ENCODE data around the gene SFXN3. TPM values are rescaled to one million over a fixed set of nuclear protein-coding genes. Genes with fewer than 3 reads are reported as not detected.

SFXN3 gene
- total RNA-seq, 1 experiment from 2014 or later = 52.4 TPM

DNA sequence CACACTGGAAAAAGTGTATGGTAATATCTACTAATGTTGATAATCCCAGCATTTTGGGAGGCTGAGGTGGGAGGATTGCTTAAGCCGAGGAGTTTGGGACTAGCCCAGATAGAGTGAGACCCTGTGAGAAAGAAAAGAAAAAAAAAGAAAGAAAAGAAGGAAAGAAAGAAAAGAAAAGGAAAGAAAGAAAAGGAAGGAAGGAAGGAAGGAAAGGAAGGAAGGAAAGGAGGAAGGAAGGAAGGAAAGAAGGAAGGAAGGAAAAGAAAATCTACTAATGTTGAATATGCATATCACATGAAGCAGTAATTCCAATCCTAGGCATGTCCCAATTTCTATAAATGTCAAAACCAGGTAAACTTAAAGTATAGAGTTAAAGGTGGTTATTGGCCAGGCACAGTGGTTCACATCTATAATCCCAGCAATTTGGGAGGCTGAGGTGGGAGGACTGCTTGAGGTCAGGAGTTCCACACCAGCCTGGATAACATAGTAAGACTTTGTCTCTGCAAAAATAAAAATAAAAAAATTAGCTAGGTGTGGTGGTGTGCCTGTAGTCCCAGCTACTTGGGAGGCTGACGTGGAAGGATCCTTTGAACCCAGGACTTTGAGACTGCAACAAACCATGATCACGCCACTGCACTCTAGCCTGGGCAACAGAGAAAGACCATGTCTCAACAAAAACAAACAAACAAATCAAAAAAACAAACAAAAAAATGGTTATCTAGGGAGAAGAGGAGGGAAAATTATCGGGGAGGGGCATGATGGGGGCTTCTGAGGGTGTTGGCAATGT is 25.5 kb downstream of the SFXN3 start:
- Histone ChIP-seq H3K9me3 (replicated peaks) (no peaks in the 10 kb centered on the region), H3K4me3 (no peak overlapping the region), H3K27ac (no peak overlapping the region), H3K36me3 (no peaks in the 10 kb centered on the region; the same call in 1 of the 2 replicates), H3K4me1 (replicated peaks) (peaks cover 25% of the 10 kb centered on the region), H3K27me3 (replicated peaks) (no peaks in the 10 kb centered on the region)
- DNase-seq (ENCODE audit: low read depth in 1 of 2, low spot score in 2 of 2) = no peak

DNA sequence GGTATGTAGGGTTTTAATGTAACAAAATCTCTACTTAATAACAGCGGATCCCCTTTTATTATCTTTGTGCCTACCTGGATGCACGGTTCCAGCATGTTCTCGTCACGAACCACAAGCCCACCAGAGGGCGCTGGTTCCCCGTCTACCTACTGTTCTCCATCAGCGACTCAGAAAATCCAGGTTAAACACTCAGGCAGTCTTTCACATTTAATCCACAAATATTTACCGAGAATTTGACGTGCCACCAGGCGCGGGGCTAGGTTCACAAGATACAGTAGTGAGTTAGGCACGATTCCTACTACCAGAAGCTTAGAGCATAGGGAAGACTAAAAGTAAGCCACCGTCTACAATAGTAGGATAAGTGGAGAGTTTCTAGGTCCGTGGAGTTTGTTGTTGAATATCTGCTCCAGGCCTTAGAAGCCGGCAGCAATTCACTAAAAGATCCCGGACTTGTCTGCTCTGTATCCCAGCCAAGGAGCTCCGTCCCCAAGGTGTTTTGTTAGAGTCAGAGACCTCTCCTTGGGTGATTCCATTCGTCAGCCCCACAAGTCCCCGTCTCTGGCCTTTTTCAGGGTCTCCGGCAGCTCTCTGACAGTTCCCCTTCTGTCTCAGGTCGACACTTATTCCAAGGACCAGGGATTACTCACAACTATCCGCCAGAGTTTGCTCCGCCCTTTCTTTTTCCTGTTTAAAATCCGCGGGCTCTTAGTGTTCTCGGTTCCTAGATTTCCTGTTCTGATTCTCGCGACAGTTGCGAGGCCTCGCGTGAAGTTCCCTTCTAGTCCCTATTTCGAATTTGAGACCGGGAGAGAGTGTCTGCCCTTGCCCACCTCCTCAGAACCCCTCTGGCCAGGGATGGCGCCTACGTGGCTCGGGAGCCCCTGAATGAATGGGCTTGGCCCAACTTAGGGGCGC is 29.3 kb downstream of the SFXN3 start:
- Histone ChIP-seq H3K27me3 (replicated peaks) (no peaks in the 10 kb centered on the region), H3K4me1 (replicated peaks) (peaks cover 25% of the 10 kb centered on the region), H3K9me3 (replicated peaks) (no peaks in the 10 kb centered on the region), H3K36me3 (no peaks in the 10 kb centered on the region; the same call in 1 of the 2 replicates), H3K4me3 (peak overlapping the region; percentile 80), H3K27ac (peak overlapping the region; percentile 97)
- DNase-seq (ENCODE audit: low read depth in 1 of 2, low spot score in 2 of 2) = peak; percentile 95 to 99

DNA sequence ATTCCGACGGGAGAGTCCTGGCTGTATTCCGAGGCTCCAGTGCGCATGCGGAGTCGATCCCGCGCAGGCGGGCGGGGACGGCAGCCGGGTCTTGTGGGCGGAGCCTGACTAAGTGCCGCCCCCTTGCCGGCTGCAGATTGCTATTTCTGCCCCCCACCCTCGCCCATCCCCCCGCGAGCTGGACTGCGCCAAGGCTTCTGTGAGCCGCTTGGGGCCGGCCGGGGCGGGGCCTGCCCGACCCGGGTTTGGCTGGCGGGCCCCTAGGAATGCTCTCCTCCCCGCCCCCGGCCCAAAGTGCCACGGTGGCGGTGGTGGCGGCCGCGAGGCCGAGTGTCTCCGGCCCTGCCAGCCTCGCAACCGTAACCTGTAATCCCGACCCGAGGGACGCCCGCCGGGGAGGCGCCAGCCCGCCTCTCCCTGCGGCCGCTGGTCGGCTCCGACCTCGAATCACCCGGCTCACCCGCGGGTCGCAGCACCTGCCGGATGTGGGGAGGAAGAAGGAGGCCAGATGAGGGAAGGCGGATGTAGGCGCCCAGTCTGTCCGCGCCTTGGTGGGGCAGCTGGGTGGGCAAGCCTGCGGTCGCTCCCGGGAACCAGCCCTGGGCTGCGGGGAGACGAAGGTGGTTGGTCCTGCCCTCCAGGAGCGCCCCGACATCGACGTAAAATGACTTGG is 30.1 kb downstream of the SFXN3 start:
- peak overlapping the region; percentile 97 for H3K27ac ChIP-seq
- peak; percentile 99 for DNase-seq (ENCODE audit: low read depth in 1 of 2, low spot score in 2 of 2)
- H3K4me1 ChIP-seq (replicated peaks) = peaks cover 33% of the 10 kb centered on the region
- no peaks in the 10 kb centered on the region for H3K9me3 ChIP-seq (replicated peaks)
- no peaks in the 10 kb centered on the region for H3K27me3 ChIP-seq (replicated peaks)
- no peaks in the 10 kb centered on the region; the same call in 1 of the 2 replicates for H3K36me3 ChIP-seq
- peak overlapping the region; percentile 80 for H3K4me3 ChIP-seq

DNA sequence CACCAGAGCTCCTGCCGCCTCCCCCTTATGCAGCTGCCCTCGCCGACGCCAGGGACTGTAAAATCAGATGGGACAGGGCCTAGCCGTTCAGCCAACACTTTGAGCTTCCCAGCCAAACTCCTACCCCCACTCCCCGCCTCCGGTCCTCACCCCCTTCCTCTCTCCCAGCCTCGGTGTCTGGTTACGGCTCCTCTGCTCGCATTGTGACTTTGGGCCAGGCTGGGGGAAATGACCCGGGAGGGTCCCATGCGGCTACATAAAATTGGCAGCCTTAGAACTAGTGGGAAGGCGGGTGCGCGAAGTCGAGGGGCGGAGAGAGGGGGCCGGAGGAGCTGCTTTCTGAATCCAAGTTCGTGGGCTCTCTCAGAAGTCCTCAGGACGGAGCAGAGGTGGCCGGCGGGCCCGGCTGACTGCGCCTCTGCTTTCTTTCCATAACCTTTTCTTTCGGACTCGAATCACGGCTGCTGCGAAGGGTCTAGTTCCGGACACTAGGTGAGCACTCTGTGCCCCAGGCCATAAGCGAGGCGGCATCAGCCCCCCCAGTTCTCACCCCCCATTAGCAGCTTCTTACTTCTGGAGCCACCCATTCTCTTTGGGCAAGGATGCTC is 30.7 kb downstream of the SFXN3 start, which contains the start of gene KAZALD1:
KAZALD1 (plus strand) TSS at position 366 of the 608 bp plus-strand sequence. CDS start 604 bp downstream, outside the sequence.
- H3K27me3 ChIP-seq (replicated peaks) = no peaks in the 10 kb centered on the region
- peaks cover 40% of the 10 kb centered on the region for H3K4me1 ChIP-seq (replicated peaks)
- H3K36me3 ChIP-seq = no peaks in the 10 kb centered on the region; the same call in 1 of the 2 replicates
- no peak for DNase-seq (ENCODE audit: low read depth in 1 of 2, low spot score in 2 of 2)
- H3K9me3 ChIP-seq (replicated peaks) = no peaks in the 10 kb centered on the region
- peak within 1 kb of the TSS; percentile 97 for H3K27ac ChIP-seq
- H3K4me3 ChIP-seq = peak within 1 kb of the TSS; percentile 80

DNA sequence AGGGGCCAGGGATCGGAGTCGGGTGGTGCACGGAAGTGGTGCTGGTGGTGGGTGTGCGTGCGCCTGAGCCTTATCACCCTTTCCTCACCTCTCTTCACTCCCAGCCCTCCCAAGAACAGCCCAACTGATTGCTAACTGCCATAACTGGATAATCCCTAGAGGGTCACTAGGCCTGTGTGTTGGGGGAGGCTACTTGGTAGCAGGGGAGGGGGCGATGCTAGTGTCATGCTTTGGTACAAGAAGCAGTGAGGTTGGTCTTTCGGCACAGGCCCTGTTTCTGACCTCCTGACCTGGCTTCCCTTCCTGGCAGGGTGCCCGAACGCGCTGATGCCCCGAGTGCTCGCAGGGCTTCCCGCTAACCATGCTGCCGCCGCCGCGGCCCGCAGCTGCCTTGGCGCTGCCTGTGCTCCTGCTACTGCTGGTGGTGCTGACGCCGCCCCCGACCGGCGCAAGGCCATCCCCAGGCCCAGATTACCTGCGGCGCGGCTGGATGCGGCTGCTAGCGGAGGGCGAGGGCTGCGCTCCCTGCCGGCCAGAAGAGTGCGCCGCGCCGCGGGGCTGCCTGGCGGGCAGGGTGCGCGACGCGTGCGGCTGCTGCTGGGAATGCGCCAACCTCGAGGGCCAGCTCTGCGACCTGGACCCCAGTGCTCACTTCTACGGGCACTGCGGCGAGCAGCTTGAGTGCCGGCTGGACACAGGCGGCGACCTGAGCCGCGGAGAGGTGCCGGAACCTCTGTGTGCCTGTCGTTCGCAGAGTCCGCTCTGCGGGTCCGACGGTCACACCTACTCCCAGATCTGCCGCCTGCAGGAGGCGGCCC is 31.4 kb downstream of the SFXN3 start:
- Histone ChIP-seq H3K9me3 (replicated peaks) (no peaks in the 10 kb centered on the region), H3K27me3 (replicated peaks) (no peaks in the 10 kb centered on the region), H3K4me1 (replicated peaks) (peaks cover 44% of the 10 kb centered on the region), H3K4me3 (no peak overlapping the region; the same call in 1 of the 2 replicates), H3K27ac (no peak overlapping the region), H3K36me3 (no peaks in the 10 kb centered on the region; the same call in 1 of the 2 replicates)
- no peak for DNase-seq (ENCODE audit: low read depth in 1 of 2, low spot score in 2 of 2)

DNA sequence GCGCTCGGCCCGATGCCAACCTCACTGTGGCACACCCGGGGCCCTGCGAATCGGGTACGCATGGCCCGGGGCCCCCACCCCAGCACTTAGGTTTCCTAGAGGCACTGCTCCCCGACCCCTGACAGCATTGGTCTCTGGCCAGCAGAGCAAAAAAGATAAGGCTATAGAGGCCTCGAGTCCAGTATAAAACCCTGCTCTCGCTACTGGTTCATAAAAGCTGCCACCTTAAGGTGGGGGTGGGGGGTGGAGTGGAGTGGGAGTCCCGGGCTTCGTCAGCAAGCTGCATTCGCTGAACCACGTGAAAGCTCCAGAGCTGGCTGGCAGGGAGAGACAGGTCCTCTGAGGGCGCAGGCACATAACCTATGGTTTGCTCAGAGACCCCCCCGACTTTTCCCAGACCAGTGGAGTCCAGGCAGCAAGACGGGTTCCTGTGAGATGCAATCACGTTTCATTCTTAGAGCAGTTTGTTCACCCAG is 32.1 kb downstream of the SFXN3 start:
- Histone ChIP-seq H3K4me1 (replicated peaks) (peaks cover 47% of the 10 kb centered on the region), H3K9me3 (replicated peaks) (no peaks in the 10 kb centered on the region), H3K27ac (no peak overlapping the region), H3K27me3 (replicated peaks) (no peaks in the 10 kb centered on the region), H3K36me3 (no peaks in the 10 kb centered on the region; the same call in 1 of the 2 replicates), H3K4me3 (no peak overlapping the region)
- DNase-seq (ENCODE audit: low read depth in 1 of 2, low spot score in 2 of 2) = no peak

DNA sequence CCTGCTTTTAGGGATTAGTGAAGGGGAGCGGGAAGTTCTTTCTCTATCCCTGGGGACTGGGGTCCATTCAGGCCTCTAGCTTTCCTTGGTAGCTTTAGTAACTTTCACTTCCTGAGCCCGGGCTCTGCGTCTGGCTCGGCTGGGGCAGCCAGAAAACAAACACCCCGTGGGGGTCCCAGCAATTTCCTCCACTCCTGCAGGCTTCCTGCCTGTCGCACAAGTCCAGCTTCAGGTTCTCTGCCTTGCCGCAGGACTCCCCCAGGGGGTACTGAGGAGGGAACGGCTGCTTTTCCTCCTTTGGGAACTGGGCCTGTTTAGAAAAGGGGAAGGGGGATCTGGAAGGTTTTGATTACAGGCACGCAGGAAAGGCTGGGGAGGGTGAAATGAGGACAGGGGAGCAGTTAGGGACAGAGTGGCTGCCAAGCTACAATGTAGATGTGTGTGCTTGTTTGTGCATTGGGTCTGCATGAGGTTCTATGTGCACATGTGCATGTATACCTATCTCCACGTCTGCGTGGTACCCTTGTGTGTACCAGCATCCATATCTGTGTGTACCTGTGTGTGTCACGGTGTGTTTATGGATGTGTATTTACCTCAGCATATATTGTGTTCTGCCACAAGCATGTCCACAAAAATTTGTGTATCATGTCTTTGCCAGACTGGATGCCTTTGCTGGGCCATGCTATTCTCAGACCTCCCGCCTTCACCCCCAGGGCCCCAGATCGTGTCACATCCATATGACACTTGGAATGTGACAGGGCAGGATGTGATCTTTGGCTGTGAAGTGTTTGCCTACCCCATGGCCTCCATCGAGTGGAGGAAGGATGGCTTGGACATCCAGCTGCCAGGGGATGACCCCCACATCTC is 32.7 kb downstream of the SFXN3 start:
- no peak overlapping the region for H3K27ac ChIP-seq
- no peak overlapping the region for H3K4me3 ChIP-seq
- H3K27me3 ChIP-seq (replicated peaks) = no peaks in the 10 kb centered on the region
- DNase-seq (ENCODE audit: low read depth in 1 of 2, low spot score in 2 of 2) = no peak
- H3K9me3 ChIP-seq (replicated peaks) = no peaks in the 10 kb centered on the region
- H3K36me3 ChIP-seq = no peaks in the 10 kb centered on the region; the same call in 1 of the 2 replicates
- peaks cover 47% of the 10 kb centered on the region for H3K4me1 ChIP-seq (replicated peaks)

DNA sequence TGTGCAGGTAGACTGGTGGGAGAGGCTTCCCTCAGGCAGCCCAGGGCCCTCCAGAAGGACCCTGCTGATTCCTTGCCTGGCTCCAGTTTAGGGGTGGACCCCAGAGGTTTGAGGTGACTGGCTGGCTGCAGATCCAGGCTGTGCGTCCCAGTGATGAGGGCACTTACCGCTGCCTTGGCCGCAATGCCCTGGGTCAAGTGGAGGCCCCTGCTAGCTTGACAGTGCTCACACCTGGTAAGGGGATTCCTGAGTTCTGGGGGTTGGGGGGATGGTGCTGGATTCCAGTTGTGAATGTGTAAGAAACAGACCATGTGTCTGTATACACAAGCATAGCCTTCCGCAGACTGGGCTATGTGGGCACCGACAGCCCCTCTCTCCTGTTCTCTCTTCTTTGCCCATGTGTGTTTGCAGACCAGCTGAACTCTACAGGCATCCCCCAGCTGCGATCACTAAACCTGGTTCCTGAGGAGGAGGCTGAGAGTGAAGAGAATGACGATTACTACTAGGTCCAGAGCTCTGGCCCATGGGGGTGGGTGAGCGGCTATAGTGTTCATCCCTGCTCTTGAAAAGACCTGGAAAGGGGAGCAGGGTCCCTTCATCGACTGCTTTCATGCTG is 33.5 kb downstream of the SFXN3 start:
- no peak for DNase-seq (ENCODE audit: low read depth in 1 of 2, low spot score in 2 of 2)
- Histone ChIP-seq H3K27me3 (replicated peaks) (no peaks in the 10 kb centered on the region), H3K4me1 (replicated peaks) (peaks cover 43% of the 10 kb centered on the region), H3K9me3 (replicated peaks) (no peaks in the 10 kb centered on the region), H3K4me3 (no peak overlapping the region), H3K27ac (no peak overlapping the region), H3K36me3 (no peaks in the 10 kb centered on the region)

DNA sequence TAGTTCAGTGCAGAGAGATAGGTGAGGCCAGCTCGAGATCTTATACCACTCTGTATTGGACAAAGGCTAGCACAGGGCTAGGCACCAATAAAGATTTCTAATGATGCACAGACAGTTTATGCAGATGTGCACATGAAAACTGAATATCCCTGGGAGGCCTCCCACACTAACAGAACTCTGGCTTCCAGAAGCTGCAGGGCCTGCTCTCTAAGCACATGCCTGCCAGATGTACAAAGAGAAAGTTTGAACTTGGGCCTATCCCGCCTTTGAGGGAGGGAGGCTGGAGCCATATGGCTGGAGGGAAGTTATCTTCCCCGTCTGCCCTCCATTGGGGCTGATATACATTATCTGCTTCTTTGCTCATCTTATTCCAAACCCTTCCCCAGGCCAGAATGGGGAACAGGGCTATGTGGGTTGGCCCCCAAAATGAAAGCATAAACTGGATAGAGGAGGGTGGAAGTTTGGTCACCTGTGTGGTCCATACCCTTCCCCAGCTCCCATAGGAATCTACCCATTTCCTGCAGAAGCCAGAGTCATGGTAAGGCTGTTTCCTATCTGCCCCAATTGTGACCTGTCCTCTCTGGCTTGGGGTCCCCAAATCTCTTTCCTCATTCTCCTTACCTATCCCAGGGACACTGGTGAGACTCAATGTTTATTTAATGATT is 34.6 kb downstream of the SFXN3 start:
- no peak for DNase-seq (ENCODE audit: low read depth in 1 of 2, low spot score in 2 of 2)
- Histone ChIP-seq H3K4me1 (replicated peaks) (peaks cover 39% of the 10 kb centered on the region), H3K9me3 (replicated peaks) (no peaks in the 10 kb centered on the region), H3K27ac (peak overlapping the region; percentile 38), H3K27me3 (replicated peaks) (no peaks in the 10 kb centered on the region), H3K36me3 (no peaks in the 10 kb centered on the region), H3K4me3 (peak overlapping the region; percentile 43)

DNA sequence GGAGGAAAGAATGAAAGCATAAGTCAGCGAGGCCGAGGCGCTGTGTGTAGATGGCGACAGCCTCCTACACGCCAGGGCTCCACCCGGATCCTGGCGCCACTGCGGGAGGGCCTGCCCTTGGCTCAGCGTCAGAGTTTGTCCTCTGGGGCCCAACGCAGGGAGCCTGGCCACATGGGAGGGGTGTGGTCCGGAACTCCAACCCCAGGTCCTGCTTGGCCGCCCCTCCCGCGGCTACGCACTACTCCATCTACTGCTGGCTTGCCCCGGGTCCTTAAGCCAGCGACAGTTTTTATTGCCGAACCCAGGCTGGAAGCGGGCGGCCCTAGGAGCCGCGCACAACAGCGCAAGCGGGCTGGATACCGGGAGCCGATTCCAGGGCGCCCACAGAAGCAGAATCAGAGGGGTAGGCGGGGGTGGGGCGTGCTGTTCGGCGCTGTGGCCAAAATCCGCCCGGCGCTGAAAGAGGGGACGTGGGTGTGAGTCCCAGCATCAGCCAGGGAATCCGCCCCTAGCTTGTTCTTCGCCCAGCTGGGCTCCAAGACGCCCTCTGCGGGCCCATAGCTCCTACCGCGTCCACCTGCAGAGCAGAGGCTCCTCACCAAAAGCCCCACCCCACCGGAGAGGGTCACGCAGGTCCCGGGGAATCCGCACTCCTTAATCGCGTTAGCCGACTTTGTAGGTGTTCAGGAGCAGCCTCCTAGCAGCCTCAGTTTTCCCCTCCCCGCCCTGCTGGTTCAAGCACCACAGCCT is 35.3 kb downstream of the SFXN3 start:
- H3K27me3 ChIP-seq (replicated peaks) = no peaks in the 10 kb centered on the region
- no peaks in the 10 kb centered on the region for H3K9me3 ChIP-seq (replicated peaks)
- no peaks in the 10 kb centered on the region for H3K36me3 ChIP-seq
- H3K27ac ChIP-seq = peak overlapping the region; percentile 38
- peak overlapping the region; percentile 43 for H3K4me3 ChIP-seq
- peak; percentile 84 to 89 for DNase-seq (ENCODE audit: low read depth in 1 of 2, low spot score in 2 of 2)
- peaks cover 36% of the 10 kb centered on the region for H3K4me1 ChIP-seq (replicated peaks)

Data from SJSA1 (cell line).